T1000 (cell line): ENCODE data around the gene ACSS2.

ENCODE experiments used
- DNase-seq: peaks from one replicate; lab custom pipeline; 2025; ENCODE audit warnings: mixed read lengths; lab: John Stamatoyannopoulos, UW

ACSS2 gene

GRCh38 chr20:34876406-34877282, at the start of gene ACSS2:
ACSS2 (plus strand) TSS chr20:34876612; CDS start chr20:34876646, 34 bp downstream.
- peak; percentile 97 for DNase-seq

GRCh38 chr20:34829191-34829590, 47.2 kb upstream of the ACSS2 start:
- DNase-seq: no peak

GRCh38 chr20:34831936-34832335, 44.5 kb upstream of the ACSS2 start:
- DNase-seq: no peak

GRCh38 chr20:34834459-34834893, 41.9 kb upstream of the ACSS2 start:
- no peak for DNase-seq

GRCh38 chr20:34842143-34842542, 34.3 kb upstream of the ACSS2 start:
- DNase-seq: no peak

- no peak for DNase-seq
Measured at GRCh38 chr20:34843421-34843820, 33.0 kb upstream of the ACSS2 start.

GRCh38 chr20:34848597-34848996, 27.8 kb upstream of the ACSS2 start:
- DNase-seq: no peak

GRCh38 chr20:34849778-34850177, 26.6 kb upstream of the ACSS2 start:
- DNase-seq: no peak

GRCh38 chr20:34850969-34851368, 25.4 kb upstream of the ACSS2 start:
- no peak for DNase-seq

- no peak for DNase-seq
Measured at GRCh38 chr20:34852298-34852697, 24.1 kb upstream of the ACSS2 start.

- no peak for DNase-seq
Measured at GRCh38 chr20:34859367-34859766, 17.0 kb upstream of the ACSS2 start.

- DNase-seq: no peak
Measured at GRCh38 chr20:34859826-34860545, 16.4 kb upstream of the ACSS2 start.

GRCh38 chr20:34861386-34862084, 14.9 kb upstream of the ACSS2 start:
- no peak for DNase-seq

- no peak for DNase-seq
Measured at GRCh38 chr20:34862724-34863123, 13.7 kb upstream of the ACSS2 start.

GRCh38 chr20:34863421-34863965, 12.9 kb upstream of the ACSS2 start:
- no peak for DNase-seq

- DNase-seq: no peak
Measured at GRCh38 chr20:34864216-34864615, 12.2 kb upstream of the ACSS2 start.

- no peak for DNase-seq
Measured at GRCh38 chr20:34871320-34871926, 5.0 kb upstream of the ACSS2 start.

GRCh38 chr20:34871966-34872621, 4.3 kb upstream of the ACSS2 start:
- DNase-seq: no peak

- DNase-seq: peak; percentile 73
Measured at GRCh38 chr20:34872622-34873224, 3.7 kb upstream of the ACSS2 start, which contains the start of gene GGT7. GGT7 (minus strand) TSS chr20:34872856; CDS start chr20:34872815, 41 bp downstream.

GRCh38 chr20:34873583-34874093, 2.8 kb upstream of the ACSS2 start:
- no peak for DNase-seq
